Sciatic nerve (tissue), 1 donor: ENCODE data around the gene CCDC141. TPM values are rescaled to one million over a fixed set of nuclear protein-coding genes. Genes with fewer than 3 reads are reported as not detected.

Experiments
- total RNA-seq: library from RNA; stranded (reverse); fragmentation: NEBNext Ultra II Directional; extraction: Animal tissue kit (Norgen Biotek cat#: 25700); gene quantifications from one replicate; pipeline ENCODE4 v1.2.1, GENCODE V29; 2021
- donor health status: DM: no; HTN: no; CAD: no.

The CCDC141 gene
- total RNA-seq, 1 donor from 2014 or later: 12.3 TPM

Other genes with a start within 250 kb of the CCDC141 start
- 16.3 TPM for gene TTN, start 242.7 kb downstream of the CCDC141 start, total RNA-seq
- 139 TPM for gene SESTD1, start 214.7 kb upstream of the CCDC141 start, total RNA-seq